HG03460 (cell line): ENCODE results near the gene ZFP14.
"Not testable (repeated sequence)": the region's sequence is repeated elsewhere in the genome, so short reads cannot be mapped to it uniquely, and the experiment has no call there.

Source experiments
- ATAC-seq: cut with Tn5 transposase; IDR thresholded peaks from one replicate; pipeline ENCODE4 v1.9.1; 2021; ENCODE audit not compliant: unreplicated experiment

The ZFP14 gene

DNA sequence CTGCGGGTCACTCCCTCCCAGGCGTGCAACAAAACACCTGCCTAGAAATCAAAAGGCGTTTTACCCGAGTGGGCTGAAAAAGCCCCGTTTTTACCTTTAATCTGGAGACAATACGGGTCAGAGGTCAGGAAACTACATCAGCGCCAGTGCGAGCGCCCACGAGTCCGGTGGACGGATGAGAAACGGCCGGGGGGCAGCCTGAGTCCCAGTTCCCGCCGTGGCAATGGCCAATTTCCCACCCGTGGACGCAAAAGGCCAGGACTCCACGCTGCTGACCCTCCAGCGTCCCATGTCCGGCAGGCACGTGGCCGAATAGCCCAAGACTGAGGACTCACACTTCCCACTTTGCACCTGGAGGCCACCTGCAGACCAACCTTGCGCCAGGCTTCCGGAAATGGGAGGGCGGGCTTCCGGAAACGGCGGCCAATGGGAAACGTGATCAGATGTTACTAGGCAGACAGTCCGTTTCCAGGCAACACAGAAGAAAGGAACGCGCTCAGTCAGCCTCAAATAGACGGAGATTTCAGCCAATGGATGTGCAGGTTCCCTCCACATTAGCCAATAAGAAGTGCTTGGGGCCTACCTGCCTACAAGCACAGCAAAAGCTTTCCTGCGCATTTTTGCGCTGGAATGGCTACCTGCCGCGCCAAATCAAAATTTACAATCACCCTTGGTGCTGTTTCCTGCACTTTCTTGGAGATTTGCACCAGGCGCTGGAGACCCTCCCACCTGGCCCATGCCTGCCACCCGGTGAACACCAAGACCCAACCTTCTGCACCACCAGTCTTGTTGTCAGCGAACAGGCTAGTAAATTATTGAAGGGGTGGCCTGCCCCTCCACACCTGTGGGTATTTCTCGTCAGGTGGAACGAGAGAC lies 47.4 kb downstream of the ZFP14 start:
- ATAC-seq: no peak

DNA sequence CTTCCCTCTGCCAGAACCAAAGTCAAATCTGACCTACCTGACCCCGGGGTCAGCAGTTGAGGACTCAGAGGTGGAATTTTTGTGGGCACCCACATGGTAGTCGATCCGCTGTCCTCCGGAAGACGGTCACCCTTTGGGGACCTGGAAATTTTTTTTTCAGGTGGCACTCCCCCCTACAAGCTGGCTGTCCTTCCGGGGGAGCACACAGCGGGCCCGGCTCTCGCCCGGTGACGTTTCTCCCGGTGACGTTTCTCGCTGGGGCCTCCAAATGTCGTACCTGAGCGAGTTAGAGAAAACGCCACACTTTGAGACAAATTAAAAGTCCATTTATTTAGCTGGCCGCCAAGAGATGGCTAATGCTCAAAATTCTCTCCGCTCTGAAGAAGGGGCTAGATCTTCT lies 48.8 kb downstream of the ZFP14 start:
- ATAC-seq: no peak

DNA sequence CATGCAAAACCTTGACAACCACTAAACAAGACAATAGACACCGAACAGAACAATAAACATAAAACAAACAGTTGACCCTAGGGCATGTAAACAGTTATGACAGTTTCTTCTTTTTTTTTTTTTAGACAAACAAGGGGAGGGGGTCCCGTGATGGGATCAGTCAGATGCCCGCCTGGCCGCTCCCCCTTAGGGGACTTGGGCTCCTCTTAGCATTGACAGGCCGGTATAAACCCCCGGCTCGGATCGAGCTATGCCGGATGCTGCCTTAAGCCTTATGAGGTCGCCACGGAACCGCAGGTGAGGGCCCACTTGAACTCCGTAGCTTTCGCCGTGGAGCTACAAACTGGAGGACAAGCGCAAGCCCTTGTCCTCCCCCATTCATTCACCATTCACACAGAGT lies 49.5 kb downstream of the ZFP14 start:
- not testable (repeated sequence) for ATAC-seq

DNA sequence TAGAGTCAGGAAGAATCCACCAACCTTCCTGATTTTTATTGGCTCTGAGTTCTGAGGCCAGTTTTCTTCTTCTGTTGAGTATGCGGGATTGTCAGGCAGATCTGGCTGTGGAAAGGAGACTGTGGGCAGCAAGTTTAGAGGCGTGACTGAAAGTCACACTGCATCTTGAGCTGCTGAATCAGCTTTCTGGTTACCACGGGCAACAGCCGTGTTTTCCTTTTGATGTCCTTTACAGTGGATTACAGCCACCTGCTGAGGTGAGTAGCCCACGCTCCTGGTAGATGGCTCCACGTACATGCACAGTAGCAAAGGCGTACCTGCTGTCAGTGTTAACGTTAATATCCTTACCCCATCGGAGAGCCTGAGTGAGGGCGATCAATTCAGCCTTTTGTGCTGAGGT lies 52.4 kb downstream of the ZFP14 start:
- not testable (repeated sequence) for ATAC-seq

DNA sequence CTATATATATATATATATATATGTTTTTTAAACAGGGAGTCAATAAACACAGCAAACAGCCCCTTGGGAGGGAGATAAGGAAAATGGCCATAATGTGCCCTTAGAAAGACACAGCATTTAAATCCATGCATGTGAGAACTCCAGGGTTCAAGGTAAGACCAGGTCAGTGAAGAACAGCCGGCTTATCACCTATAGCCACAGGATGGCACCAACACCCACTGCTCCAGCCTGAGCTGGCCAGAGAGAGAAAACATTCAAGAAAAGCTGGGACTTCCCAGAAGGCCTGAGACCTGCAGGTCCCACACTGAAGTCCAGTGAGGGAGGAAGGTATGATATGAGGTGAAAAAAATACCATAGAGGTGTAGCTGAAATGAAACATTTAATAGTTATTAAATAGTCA lies 63.8 kb downstream of the ZFP14 start:
- not testable (repeated sequence) for ATAC-seq

DNA sequence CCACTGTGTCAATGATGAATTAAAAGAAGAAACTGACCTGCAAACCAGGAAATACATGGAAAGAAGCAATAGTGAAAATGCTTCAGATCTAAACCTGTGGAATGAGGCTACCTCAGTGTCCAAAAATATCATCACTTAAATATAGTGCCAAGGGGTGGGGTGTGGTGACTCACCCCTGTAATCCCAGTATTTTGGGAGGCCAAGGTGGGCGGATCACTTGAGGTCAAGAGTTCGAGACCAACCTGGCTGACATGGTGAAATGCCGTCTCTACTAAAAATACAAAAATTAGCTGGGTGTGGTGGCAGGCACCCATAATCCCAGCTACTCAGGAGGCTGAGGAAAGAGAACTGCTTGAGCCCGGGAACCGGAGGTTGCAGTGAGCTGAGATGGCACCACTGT lies 64.9 kb downstream of the ZFP14 start:
- not testable (repeated sequence) for ATAC-seq

DNA sequence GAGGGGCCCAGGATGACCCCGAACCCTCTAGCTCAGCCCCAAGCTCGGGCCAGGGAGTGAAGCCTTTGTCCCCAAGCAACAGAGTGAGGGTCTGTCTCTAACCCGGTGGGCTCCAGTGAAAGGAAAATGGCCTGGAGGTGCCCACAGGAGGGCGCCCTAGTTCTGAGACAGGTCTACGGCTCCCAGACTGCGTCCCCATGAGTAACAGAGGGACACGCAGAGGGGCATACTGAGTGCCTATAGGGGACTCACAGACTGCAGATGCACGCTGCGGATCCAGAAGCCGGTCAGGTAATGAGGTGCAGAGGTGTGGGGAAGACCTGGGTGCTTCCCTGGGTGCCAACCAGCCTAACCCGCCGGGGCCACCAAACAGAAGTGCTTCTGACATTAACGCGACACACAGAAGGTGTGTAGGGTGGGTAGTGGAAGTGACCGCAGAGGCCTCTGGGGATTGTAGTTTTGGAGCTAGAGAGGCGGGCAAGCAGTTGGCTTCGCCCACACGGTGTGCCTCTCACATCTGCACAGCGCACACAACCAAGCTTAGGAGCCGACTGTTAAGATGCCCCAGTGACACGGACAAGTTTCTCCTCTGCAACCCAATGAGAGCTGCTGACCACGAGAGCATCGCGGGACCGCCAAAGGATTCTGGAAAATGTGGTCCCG lies 67.8 kb downstream of the ZFP14 start:
- ATAC-seq: not testable (repeated sequence)

DNA sequence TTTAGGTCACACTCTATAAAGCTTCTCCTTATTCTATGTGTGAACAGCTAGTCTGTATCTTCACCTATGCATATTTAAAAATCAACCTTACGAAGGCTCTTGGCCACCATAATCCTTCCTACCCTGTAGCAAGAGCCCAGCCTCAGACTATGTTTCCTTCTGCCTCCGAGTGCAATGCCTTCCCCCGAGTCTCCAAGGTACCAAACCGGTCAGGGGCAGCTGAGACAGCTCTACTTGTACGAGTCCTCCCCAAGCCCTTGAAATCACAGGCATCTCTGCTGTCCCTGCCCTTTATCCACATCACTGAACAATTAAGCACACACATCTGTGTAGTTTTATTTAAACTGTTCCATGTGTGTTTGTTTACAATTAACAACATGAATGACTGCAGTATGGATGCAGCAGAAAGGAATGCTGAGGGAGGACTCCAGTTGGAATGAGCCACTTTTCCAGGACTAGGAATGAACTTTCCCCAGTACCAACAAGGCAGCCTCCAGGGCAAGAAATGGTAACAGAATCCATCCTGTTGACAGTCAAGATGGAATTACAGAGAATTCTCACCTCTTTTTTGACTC lies 68.5 kb downstream of the ZFP14 start:
- ATAC-seq: not testable (repeated sequence)

DNA sequence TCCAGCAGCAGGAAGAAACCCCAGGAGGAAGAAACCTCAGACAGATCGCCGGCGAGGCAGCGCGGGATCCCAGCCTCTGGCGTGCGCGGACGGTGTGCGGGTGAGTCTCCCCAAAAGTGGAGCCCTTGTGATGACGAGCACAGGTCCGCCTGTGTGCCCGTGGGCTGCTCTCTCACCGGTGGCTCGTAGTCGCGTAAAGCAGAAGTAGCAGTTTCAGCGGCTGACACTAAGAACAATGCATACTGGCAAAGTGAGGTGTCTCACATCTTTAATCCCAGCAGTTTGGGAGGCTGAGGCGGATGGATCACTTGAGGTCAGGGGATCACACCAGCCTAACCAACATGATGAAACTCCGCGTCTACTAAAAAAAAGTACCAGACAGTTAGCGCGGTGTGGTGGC lies 69.2 kb downstream of the ZFP14 start:
- not testable (repeated sequence) for ATAC-seq

DNA sequence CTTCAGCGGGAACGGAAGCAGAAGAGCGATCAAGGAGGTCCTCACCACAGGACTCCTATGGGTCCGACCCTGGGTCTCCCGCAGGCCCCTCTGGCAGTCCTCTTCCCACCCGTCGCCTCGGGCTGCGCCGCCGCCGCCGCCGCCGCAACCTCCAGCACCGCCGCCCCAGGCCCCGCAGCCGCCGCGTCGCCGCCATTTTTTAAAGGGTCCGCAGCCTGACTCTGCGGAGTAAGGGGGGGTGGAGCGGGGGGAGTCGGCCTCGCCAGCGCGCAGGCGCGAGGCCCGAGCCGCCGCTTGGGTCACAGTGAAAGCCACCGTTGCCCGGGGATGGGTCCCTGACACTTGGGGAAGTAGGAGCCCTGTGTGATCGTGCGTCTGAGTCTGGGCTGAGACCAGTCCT lies 69.7 kb downstream of the ZFP14 start:
- ATAC-seq: not testable (repeated sequence)

DNA sequence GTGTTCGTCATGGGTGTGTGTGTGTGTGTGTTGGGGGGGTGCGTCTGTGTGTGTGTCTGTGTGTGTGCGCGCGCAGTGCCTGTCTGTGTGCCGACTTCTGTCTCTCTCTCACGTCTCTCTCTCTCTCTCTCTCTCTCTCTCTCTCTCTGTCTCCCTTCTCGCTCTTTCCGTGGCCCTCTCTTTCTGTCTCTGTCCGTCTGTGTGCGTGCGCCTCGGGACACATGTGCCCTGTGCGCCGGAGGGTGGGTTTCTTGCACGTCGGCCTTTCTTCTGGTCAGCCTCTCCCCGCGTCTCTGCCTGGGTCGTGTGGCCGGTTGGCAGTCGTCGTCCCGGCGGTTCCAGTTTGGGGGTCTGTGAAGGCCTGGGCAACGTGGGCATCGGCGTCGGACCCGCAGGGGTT lies 86.7 kb downstream of the ZFP14 start:
- not testable (repeated sequence) for ATAC-seq
